Stimulated activated CD8-positive, alpha-beta memory T cell treated with anti-CD3 and anti-CD28 coated beads, Interleukin-15, amount 100 ng/mL, for 48 hours (primary cell): Measurements from ENCODE around the gene ARHGEF40.

Experiments
- DNase-seq, 2 donors: peaks; one replicate each; pipeline ENCODE4 v3.0.0-alpha.2; 2020; ENCODE audit warnings: low read depth in 2 of 2

The ARHGEF40 gene

GRCh38 chr14:21113369-21113768 lies 43.3 kb downstream of the ARHGEF40 start:
- no peak for DNase-seq

GRCh38 chr14:21118933-21119332 lies 48.8 kb downstream of the ARHGEF40 start:
- DNase-seq: no peak

- DNase-seq: no peak
Measured at GRCh38 chr14:21120686-21121085, 50.6 kb downstream of the ARHGEF40 start.

- no peak for DNase-seq
Measured at GRCh38 chr14:21121122-21121521, 51.0 kb downstream of the ARHGEF40 start.

GRCh38 chr14:21123429-21123828 lies 53.3 kb downstream of the ARHGEF40 start:
- no peak for DNase-seq

GRCh38 chr14:21133901-21134300 lies 63.8 kb downstream of the ARHGEF40 start:
- DNase-seq: no peak

- DNase-seq: no peak
Measured at GRCh38 chr14:21136024-21136423, 65.9 kb downstream of the ARHGEF40 start.
